ENCODE results near the gene MREG. TPM values are rescaled to one million over a fixed set of nuclear protein-coding genes. Genes with fewer than 3 reads are reported as not detected.
"Not testable (repeated sequence)": the region's sequence is repeated elsewhere in the genome, so short reads cannot be mapped to it uniquely, and the experiment has no call there.

Gene MREG
- total RNA-seq, 1 donor from 2014 or later, result 5.7 TPM

DNA sequence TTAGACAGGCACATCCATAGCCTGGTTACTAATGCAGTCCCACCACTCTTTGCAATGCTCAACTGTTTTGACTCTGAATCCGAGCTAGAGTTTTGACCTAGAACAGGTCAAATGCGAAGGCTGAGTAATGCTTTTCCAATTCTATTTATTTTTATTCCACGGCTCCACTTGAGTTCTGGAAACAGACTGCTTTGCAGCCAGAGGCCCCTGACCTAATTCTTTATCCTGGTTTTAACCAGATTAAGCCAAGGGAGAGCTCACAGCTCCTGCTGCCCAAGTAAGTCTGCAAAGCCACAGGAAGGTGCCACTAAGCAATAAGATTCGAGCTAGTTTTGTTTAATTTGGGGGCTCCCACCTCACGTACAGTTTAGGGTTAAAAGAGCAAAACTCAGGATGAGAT is 51.4 kb downstream of the MREG start:
- no peak for DNase-seq (ENCODE audit: low spot score)

DNA sequence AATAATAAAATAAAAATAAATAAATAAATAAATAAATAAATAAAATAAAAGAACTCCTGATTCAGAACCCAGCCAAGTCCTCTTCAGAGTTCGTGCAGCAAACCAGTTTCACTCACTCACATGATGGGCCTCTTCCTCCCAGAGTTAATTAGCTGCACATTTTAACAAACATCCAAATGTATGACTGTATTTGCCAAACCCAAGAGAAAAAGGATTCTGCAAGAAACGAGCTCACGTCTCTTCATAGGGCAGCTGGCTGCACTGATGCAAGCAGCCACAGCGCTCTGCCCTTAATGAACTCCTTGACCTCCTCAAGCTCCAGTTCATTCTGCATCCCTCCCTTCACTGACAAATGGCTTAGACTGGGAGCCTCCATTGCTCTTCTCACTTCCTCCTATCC is 55.1 kb downstream of the MREG start:
- DNase-seq (ENCODE audit: low spot score), result no peak

DNA sequence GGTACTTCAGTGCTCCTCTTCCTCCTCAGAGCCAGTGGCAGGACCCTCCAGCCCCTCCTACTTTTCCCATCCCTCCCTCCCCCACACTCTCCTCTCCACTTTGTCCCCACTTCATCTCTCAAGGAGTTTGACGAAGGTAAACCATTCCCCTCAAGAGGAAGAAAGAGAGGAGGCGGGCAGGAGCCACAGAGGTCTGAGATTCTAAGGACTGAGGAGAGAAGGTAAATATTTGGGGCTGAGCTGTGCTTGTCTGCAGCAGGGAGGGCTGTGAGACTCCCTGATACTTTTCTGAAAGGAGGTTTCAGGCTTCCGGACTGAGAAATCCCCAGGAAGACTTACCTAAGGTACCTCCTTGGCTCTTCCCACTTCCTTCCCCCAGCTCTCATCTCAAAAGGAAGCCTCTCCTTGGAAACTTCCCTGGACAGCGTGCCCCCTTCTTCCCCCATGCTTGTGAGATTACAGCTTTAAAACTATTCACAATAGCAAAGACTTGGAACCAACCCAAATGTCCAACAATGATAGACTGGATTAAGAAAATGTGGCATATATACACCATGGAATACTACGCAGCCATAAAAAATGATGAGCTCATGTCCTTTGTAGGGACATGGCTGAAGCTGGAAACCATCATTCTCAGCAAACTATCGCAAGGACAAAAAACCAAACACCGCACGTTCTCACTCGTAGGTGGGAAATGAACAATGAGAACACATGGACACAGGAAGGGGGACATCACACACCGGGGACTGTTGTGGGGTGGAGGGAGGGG is 55.8 kb downstream of the MREG start:
- DNase-seq (ENCODE audit: low spot score), result not testable (repeated sequence)

DNA sequence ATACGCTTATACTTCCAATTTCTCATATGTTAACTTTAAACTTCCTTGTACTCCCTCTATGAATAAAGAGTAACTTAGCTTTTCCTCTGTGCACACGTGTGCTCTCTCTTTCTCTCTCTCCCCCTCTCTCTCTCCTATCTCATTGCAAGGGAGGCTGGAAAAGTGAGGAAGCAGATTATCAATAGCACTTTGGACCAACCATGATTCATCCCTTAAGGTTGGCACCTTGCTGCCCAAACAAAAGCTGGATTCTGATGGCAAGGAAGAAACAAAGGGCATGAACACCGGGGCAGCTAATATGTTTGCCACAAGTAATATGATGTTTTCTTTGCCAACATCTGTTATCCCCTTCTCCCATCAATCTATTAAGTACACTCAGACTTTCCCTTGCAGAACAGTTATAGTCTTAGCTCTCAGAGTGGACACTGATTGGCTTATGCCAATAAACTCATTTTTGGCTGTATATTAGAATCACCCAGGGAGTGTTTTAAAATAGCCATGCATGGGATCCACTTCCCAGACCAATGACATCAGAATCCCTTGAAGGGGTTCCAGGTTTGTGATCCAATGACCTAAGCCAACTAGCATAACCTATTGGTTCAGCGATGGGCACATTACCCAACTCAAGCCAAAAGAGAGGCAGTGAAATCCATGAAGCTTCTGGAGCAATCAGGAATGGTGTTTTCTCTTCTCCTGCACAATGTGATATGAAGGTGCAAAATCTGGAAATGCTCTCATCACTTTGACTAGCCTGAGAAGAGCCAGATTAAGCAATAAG is 60.3 kb downstream of the MREG start:
- DNase-seq (ENCODE audit: low spot score), result no peak

DNA sequence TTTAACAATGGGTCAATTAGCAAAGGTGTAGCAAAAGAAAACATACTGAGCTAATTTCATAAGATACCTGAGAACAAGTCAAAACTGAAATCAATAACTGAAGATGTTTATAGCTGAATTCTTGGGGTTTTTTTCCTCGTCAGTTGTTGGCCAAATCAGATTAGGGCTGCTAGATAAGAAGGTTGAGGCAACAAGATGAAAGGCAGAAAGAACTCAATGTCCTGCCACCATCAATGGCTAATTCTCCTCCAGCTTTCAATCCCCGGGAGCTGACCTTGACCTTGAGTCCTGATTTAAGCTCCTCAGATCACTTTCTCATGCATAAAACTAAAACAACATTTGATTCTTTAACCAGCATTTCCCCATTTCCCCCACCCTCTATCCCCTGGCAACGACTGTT is 61.8 kb downstream of the MREG start:
- no peak for DNase-seq (ENCODE audit: low spot score)

DNA sequence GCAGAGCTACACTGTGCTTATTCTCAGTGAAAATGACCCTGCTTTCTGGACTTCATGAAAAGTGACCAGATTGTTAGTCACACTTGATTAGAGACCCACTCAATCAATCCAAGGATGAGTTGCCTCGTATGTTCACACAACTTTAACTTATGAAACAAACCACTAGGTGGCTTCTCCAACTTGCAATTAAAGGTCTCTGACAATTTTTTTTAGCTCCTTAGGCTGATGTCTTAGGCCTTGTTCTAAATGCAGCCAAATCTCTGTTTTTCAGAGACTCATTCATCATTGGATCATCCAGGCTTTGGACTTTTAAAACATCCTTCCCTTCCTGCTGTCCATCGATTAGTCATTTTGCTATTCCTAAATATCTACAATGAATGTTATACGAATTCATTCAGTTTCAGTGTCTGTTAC is 63.4 kb downstream of the MREG start:
- no peak for DNase-seq (ENCODE audit: low spot score)

DNA sequence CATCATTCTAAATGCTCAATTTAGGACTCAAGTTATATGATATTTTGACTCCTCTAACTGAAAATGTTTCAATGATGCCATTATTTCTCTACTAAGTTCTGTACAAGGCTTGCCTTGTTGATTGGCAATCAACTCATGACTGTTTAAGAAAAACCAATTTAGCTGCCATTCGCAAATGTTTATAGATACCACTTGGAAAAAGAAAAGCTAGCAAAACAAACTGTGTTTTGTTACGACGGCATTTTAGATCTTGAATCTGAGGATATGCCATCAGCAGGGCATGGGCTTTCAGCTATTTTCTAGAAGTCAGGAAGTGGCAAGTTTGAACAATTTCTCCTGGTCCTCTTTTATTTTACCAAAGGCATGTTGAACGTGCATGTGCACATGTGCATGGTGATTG is 65.3 kb downstream of the MREG start:
- no peak for DNase-seq (ENCODE audit: low spot score)

DNA sequence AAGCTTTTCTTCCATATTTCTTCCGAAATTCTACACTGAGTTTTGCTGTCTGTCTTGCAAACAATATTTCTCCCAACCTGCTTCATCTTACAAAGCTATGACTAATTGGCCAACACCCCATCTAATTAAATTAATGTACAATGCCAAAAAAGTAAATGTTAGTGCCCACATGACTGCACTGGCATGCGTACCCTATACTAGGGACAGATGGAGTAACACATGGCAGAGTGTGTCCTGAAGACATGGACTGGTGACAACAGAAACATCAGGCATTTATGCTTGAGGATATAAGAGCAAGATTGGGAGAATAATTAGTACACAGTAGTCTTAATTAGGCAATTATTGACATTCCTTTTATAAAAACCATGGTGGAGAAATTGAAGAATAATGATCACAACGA is 66.8 kb downstream of the MREG start:
- no peak for DNase-seq (ENCODE audit: low spot score)

DNA sequence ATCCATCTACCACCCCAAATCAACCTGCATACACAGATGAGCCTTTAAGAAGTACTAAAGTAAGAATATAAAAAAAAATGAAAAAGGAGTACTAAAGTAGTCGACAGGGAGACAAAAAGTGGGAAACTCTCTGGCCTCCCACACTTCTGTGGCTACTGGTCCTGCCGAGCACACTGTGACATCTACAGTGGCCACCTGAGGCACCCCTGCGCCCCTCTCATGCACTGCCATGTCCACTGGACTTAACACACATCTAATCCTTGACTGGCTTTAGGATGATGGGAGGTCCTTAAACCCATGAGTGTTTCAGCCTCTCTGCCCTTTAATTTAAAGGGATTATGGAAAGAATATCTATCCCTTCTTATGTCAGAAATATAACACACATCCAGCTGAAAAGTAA is 71.2 kb downstream of the MREG start:
- no peak for DNase-seq (ENCODE audit: low spot score)

DNA sequence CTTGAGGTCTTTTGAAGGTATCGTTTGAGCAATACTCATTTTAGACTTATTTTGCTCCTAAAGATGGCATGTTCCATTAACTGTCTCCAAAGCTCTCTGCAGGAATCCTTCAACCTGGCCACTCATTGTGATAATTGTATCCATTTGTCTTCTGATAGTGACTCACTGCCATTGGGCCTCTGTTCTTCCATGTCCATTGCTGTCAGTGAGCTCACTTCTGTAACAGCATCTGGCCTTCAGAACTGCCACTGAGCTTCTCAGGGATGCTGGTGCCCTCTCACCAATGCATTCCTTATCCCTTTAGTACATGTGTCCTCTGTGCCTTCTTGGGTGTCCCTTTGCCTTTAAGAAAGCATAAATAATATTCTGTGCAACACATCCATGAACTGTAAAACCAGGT is 71.6 kb downstream of the MREG start:
- DNase-seq (ENCODE audit: low spot score), result no peak

DNA sequence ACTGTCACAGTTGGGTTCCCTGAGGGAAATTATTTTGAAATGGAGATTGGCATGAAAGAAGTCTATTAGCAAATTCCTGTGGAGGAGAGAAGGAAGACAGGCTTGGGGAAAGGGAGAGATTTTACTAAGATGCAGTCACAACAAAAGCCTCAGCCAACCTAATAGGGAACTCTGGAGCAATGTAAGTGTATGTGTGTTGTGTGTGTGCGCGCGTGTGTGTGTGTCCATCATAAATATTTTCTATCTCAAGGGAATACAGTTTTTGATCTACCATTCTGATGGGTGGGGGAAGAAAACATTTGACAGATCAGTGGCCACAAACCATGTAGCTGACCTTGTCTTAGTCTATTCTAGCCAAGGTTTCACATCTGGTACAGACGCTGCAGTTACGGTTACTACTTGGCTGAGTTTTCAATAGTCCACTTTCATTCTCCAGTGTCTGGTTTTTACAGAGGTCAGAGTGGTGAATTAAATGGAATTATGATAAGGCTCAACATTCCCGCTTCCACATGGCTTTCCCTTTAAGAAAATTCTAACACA is 72.6 kb downstream of the MREG start:
- no peak for DNase-seq (ENCODE audit: low spot score)

DNA sequence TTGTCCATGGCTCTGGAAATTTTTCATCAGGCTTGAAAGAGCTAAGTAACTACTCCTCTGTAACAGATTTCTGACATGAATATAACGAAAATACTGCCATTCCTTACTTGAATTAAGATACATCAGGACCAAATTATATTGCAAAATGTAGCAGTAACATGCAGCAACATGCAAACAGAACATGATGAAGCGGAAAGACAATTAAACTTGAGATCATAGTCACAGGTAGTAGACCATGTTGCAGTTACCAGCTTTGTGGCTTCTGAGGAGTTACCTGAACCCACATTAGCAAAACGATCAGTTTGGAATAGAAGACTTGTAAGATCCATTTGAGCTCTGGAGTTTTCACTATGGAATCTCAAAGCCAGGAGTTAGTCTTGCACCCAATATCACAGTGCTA is 76.2 kb downstream of the MREG start:
- no peak for DNase-seq (ENCODE audit: low spot score)

DNA sequence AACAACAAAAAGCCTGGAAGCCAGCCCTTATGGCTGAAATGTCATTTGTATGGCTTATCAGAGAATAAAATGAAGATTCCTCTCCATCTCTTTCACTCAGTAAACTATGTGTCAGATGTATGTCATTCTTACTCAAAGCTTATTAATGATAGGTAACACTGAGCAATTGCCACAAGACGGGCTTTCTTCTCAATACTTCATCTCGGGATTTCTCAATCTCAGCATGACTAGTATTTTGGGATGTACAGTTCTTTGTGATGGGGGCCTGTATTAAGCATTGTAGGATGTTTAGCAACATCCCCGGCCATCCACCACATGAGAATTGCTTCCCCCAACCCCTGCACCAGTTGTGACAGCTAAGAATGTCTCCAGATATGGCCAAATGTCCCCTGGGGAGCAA is 80.2 kb downstream of the MREG start:
- DNase-seq (ENCODE audit: low spot score), result no peak

DNA sequence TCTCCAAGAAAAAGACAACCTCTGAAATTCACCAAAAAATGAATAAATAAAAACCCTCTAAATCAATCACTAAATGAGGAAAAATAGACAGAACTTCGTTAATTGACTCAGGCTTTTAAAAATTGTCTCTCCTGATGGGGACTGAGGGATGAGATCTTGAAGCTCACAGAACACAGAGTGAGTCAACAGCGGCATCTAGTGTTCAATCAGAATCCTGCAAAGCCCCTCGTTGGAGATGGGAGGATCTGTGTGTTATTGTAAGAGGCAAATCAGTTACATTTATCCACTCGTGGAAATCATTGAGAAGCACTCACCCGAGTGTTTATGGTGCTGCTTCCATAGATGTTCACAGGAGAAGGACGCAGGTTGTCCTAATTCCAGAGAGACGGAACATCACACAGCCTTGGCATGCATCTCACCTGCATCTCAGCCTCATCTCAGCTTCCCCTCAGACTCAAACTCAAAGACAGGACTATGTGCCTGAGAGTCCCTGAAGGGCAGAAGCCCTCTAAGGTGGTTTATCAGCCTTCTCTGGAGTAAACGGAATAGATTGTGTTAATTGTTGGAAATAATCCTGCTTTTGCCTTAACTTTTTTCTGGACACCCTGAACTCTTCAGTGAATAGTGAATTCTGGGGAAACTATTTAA is 82.0 kb downstream of the MREG start:
- no peak for DNase-seq (ENCODE audit: low spot score)

DNA sequence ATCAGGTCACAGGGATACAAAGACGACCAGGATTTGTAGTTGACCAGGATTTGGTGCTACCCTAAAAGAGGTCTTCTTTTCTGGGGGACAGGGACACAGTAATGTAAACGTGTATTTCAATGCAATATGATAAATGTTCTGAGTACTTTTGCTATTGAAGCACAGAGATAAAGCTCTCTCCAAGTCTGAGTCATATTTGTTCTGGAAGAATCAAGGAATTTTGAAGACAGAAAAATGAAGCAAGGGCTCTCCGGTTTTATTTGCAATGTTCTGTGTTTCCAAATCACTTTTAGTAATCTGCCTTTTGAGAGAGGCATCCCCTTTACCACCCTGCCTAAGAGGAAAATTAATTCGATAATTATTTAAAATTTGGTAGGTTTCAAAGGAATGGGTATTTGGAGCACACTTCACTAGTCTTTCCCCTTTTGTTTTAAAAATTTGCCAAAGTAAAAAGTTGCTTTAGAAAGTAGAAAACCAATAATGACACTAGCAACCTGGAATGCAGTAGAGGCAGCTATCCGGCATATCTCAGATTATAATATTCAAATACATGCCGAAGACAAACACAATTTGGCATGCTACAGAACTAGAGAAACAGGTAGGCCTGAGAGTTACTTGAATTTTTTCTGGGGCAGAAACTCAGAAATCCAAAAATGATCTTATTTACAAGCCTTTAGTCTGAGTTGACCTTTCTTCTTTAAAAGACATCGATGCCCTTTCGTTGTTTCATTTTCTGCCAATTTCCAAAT is 82.7 kb downstream of the MREG start:
- no peak for DNase-seq (ENCODE audit: low spot score)

DNA sequence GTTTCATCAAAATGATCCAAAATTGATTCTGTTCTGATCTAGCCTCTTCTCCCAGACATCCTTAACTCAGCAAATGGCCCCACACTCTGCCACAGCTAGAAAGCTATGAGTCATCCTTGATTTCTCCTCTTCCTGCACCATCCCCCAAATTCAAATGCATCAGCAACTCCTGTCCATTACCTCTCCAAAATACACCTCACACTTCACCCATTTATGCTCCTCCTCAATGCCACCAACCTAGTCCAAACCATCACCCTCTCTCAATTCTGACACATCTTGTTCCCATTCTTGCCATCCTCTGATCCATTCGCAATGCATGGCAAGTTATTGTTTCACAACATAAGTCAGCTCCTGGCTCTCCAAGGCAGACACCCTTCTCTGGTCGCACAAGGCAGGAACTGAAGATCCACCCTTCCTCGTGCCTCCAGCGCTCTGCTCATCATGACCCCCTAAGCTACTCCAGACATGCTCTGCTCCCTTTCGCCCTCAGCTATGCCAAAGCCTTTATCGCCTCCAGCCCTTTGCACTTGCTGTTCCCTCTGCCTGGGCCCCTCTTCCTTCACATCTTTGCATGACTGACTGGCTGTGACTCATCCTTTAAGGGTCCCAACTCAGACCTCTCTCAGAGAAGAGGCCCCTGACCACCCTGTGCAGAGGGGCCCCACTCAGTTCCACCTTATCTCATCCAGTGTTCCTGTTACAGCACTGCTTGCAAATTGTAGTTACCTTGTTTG is 83.6 kb downstream of the MREG start:
- no peak for DNase-seq (ENCODE audit: low spot score)

DNA sequence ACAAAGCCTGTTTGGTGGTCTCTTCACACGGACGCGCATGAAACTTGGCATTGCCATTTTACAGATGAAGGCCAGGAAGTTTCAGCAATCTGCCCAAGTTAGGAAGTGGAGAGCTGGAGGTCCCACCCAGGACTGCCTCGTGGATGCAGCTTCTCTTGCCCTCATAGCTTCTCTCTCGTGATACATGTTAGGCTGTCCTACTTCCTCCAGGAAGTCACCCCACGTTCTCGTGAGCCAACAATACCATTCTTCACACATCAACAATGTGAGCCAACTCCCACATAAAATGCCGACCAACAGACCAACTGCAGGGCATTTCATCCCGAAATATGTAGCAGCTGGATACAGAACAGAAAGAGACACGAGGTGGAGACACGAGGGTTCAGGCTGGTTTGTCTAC is 85.3 kb downstream of the MREG start:
- DNase-seq (ENCODE audit: low spot score), result no peak

DNA sequence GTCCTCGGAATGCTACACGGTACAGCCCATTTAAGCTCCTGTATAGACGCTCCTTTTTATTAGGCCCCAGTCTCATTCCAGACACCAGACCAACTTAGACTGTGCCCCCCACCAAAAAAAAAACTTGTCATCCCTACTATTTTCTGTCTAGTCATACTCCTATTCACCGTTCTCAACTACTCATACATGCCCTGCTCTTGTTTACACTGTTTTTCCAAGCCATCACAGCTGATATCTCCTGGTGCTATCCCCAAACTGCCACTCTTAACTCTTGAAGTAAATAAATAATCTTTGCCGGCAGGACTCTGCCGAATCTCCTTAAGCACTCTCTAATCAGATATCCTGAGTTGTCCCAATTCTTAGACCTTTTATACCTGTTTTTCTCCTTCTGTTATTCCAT is 86.4 kb downstream of the MREG start:
- not testable (repeated sequence) for DNase-seq (ENCODE audit: low spot score)

DNA sequence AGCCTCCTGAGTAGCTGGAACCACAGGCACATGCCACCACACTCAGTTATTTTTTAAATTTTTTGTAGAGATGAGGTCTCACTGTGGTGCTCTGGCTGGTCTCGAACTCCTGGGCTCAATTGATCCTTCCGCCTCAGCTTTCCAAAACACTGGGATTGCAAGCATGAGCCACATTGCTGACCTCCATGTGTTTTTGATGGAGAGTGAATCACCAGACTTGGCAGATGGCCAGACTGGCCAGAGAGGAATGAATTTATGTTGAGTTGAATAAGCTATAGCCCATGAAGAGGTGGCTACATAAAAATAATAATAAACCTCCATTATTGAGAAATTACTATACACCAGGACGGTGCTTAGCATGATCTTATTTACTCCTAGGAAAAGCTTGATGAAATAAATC is 91.5 kb downstream of the MREG start:
- no peak for DNase-seq (ENCODE audit: low spot score)

DNA sequence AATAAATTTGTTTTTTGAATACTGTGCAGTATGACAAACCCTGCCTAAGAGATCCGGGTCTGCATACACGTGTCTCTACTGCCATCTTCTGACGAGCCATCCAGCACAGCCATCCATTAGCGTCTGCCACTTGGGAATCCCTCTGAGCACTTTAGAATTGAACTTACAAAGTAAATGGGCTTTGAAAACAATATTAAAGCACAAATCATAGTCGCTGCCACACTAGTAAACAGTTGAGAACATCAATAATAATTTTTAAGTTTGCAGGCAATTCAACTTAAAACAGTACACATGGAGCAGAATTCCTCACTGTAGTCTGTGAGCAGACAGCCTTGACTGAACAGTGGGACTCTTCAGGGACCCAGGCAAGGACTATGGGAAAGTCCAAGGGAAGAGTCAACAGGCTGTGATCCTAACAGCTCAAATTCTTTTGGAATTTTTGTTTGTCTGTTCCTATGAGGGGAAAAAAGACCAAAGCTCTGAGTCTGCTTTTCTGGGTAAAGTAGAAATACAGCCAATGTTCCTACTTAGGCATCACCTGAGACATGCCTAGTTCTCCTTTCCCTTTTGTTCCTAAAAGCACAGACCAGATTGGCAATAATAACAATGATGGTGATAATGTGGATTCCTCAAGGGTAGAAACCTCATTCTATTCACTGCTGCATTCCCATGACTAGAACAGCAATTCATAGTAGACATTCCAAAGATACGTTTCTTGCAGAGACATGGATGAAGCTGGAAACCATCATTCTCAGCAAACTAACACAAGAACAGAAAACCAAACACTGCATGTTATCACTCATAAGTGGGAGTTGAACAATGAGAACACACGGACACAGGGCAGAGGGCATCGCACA is 92.9 kb downstream of the MREG start:
- no peak for DNase-seq (ENCODE audit: low spot score)
